ENCODE data around the gene CYSRT1.

DNA sequence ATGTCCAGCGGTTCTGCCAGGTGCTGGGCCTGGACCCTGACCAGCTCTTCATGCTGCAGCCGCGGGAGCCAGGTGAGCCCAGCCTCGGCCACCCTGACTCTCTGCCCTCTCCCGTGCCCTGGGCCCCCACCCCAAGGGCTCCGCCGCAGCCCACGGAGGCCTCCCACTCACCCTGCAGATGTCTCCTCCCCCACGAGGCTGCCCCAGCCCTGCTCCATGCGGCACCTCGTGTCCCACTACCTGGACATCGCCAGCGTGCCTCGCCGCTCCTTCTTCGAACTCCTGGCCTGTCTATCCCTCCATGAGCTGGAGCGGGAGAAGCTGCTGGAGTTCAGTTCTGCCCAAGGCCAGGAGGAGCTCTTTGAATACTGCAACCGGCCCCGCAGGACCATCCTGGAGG is 10.4 kb upstream of the CYSRT1 start:
- TF ChIP-seq CEBPB (IDR thresholded peaks at IDR 0.05) (no peak), TAF1 (IDR thresholded peaks at IDR 0.05; ENCODE audit: low read depth) (no peak), RAD21 (IDR thresholded peaks at IDR 0.05; ENCODE audit: low read depth) (no peak), EP300 (IDR thresholded peaks at IDR 0.05; ENCODE audit: borderline replicate concordance) (no peak), EGR1 (IDR thresholded peaks at IDR 0.05) (no peak), YY1 (IDR thresholded peaks at IDR 0.05; ENCODE audit: low read depth) (no peak), TEAD4 (IDR thresholded peaks at IDR 0.05) (no peak)
- TF ChIP-seq, protein P1, sequence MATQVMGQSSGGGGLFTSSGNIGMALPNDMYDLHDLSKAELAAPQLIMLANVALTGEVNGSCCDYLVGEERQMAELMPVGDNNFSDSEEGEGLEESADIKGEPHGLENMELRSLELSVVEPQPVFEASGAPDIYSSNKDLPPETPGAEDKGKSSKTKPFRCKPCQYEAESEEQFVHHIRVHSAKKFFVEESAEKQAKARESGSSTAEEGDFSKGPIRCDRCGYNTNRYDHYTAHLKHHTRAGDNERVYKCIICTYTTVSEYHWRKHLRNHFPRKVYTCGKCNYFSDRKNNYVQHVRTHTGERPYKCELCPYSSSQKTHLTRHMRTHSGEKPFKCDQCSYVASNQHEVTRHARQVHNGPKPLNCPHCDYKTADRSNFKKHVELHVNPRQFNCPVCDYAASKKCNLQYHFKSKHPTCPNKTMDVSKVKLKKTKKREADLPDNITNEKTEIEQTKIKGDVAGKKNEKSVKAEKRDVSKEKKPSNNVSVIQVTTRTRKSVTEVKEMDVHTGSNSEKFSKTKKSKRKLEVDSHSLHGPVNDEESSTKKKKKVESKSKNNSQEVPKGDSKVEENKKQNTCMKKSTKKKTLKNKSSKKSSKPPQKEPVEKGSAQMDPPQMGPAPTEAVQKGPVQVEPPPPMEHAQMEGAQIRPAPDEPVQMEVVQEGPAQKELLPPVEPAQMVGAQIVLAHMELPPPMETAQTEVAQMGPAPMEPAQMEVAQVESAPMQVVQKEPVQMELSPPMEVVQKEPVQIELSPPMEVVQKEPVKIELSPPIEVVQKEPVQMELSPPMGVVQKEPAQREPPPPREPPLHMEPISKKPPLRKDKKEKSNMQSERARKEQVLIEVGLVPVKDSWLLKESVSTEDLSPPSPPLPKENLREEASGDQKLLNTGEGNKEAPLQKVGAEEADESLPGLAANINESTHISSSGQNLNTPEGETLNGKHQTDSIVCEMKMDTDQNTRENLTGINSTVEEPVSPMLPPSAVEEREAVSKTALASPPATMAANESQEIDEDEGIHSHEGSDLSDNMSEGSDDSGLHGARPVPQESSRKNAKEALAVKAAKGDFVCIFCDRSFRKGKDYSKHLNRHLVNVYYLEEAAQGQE (IDR thresholded peaks at IDR 0.05; ENCODE audit: low read depth) = no peak
